Colonic mucosa (tissue), 4 donors: ENCODE measurements around the gene BNIP2. TPM values are rescaled to one million over a fixed set of nuclear protein-coding genes. Genes with fewer than 3 reads are reported as not detected.

Experiments used
- DNase-seq: peaks from one replicate; pipeline ENCODE4 v3.0.0-alpha.2; 2020
- H3K27ac ChIP-seq: fragments of 200-600 bp; one replicate; pipeline ENCODE4 v1.8.0; 2021
- H3K27me3 ChIP-seq: fragments of 200-600 bp; one replicate; pipeline ENCODE4 v1.8.0; 2021
- H3K36me3 ChIP-seq: fragments of 200-600 bp; one replicate; pipeline ENCODE4 v1.8.0; 2021
- H3K4me1 ChIP-seq: fragments of 200-600 bp; one replicate; pipeline ENCODE4 v1.8.0; 2021; ENCODE audit warnings: mild to moderate bottlenecking
- H3K4me3 ChIP-seq: fragments of 200-600 bp; one replicate; pipeline ENCODE4 v1.8.0; 2021
- H3K9ac ChIP-seq, 2 donors: one replicate each; pipeline ENCODE4 v1.7.0; 2013; ENCODE audit warnings: control low read depth in 2 of 2, low read depth in 2 of 2, low read length in 2 of 2
- H3K9me3 ChIP-seq: fragments of 200-600 bp; one replicate; pipeline ENCODE4 v1.8.0; 2021
- intact Hi-C: fragments of 100-400 bp; cut with DNase I; formaldehyde crosslinking; loops from one replicate; pipeline ENCODE4 v1.14.1; 2022
- total RNA-seq, 2 donors: library from RNA; stranded (reverse); fragmentation: NEBNext Ultra II Directional in 1 of 2; extraction: Animal tissue kit (Norgen Biotek cat#: 25700) in 1 of 2; gene quantifications; one replicate each; pipeline ENCODE4 v1.2.1, GENCODE V29; 2021
- TF ChIP-seq, protein P1 (sequence below): fragments of 200-600 bp; IDR thresholded peaks from one replicate; pipeline ENCODE4 v1.8.0; 2022; ENCODE audit warnings: antibody characterized with exemption, mild to moderate bottlenecking
- donor health status: healthy.
- donor health status: DM: no; HTN: no; CAD: no.
- donor health status: DM: no; HTN: no; CAD: no.

BNIP2 gene
- total RNA-seq, 2 donors from 2014 or later: 30.1 to 56.1 TPM

DNA sequence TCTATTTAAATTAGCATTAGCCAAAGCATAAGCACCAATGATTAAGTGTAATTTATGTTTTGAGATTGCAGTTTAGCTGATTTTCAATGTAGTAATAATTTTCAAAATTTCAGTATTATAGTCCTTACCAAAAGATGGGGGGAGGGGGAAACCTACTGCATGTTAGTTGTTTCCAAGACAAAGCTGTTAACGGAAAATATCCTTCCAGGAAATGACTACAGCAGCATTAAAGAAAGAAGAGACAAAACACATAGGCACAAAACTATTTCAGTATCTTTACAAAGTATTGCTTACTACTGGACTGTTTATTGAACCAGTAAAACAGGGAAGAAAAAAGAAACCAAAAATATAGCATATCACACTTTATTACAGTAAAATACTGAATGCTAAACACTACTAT is 10.5 kb downstream of the BNIP2 start:
- DNase-seq: no peak
- H3K4me3 ChIP-seq: no peak overlapping the region
- H3K4me1 ChIP-seq: no peaks in the 10 kb centered on the region
- H3K9me3 ChIP-seq: no peaks in the 10 kb centered on the region
- no peak overlapping the region for H3K27ac ChIP-seq
- intact Hi-C loops: no loop called here
- TF ChIP-seq, protein P1, sequence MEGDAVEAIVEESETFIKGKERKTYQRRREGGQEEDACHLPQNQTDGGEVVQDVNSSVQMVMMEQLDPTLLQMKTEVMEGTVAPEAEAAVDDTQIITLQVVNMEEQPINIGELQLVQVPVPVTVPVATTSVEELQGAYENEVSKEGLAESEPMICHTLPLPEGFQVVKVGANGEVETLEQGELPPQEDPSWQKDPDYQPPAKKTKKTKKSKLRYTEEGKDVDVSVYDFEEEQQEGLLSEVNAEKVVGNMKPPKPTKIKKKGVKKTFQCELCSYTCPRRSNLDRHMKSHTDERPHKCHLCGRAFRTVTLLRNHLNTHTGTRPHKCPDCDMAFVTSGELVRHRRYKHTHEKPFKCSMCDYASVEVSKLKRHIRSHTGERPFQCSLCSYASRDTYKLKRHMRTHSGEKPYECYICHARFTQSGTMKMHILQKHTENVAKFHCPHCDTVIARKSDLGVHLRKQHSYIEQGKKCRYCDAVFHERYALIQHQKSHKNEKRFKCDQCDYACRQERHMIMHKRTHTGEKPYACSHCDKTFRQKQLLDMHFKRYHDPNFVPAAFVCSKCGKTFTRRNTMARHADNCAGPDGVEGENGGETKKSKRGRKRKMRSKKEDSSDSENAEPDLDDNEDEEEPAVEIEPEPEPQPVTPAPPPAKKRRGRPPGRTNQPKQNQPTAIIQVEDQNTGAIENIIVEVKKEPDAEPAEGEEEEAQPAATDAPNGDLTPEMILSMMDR: no peak
- H3K27me3 ChIP-seq: no peaks in the 10 kb centered on the region
- no peak overlapping the region for H3K9ac ChIP-seq
- H3K36me3 ChIP-seq: peaks cover 11% of the 10 kb centered on the region

- H3K27me3 ChIP-seq: no peaks in the 10 kb centered on the region
- no peaks in the 10 kb centered on the region for H3K9me3 ChIP-seq
- no peak overlapping the region for H3K4me3 ChIP-seq
- DNase-seq: no peak
- TF ChIP-seq, protein P1: no peak
- H3K36me3 ChIP-seq: peaks cover 11% of the 10 kb centered on the region
- H3K27ac ChIP-seq: no peak overlapping the region
- H3K9ac ChIP-seq: no peak overlapping the region
- H3K4me1 ChIP-seq: no peaks in the 10 kb centered on the region
- intact Hi-C loops: no loop called here
Measured at GRCh38 chr15:59678172-59678571, 10.9 kb downstream of the BNIP2 start.

- no peak overlapping the region for H3K9ac ChIP-seq
- H3K27ac ChIP-seq: no peak overlapping the region
- TF ChIP-seq, protein P1: no peak
- intact Hi-C loops: no loop called here
- DNase-seq: no peak
- no peaks in the 10 kb centered on the region for H3K4me1 ChIP-seq
- peaks cover 11% of the 10 kb centered on the region for H3K36me3 ChIP-seq
- H3K4me3 ChIP-seq: no peak overlapping the region
- H3K27me3 ChIP-seq: no peaks in the 10 kb centered on the region
- no peaks in the 10 kb centered on the region for H3K9me3 ChIP-seq
Measured at GRCh38 chr15:59676565-59676964, 12.6 kb downstream of the BNIP2 start.

- no peak for DNase-seq
- Histone ChIP-seq H3K9me3 (no peaks in the 10 kb centered on the region), H3K4me1 (no peaks in the 10 kb centered on the region), H3K36me3 (peaks cover 11% of the 10 kb centered on the region), H3K27me3 (no peaks in the 10 kb centered on the region), H3K27ac (no peak overlapping the region), H3K9ac (no peak overlapping the region), H3K4me3 (no peak overlapping the region)
- TF ChIP-seq, protein P1: no peak
- intact Hi-C loops: no loop called here
Measured at GRCh38 chr15:59674361-59674877, 14.7 kb downstream of the BNIP2 start.

DNA sequence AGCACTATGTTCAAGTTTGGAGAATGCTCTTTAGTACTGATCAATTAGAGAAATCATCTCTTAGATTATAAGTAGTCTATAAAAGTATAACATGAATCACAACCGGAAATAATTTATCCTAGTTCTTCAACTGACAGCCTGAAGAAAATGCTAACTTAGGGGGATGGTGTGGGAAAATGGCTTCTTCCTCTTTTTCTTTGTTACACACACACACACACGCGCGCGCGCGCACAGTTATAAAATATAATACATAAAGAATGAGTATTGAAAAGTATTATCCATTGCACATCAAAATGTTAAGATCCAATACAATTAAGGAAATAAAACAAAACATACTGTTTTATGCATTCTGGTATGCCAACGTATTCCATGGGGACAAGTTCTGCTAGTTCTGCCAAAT is 20.6 kb downstream of the BNIP2 start:
- intact Hi-C loops: no loop called here
- Histone ChIP-seq H3K4me1 (no peaks in the 10 kb centered on the region), H3K4me3 (no peak overlapping the region), H3K27ac (no peak overlapping the region), H3K36me3 (peaks cover 7% of the 10 kb centered on the region), H3K27me3 (no peaks in the 10 kb centered on the region), H3K9me3 (no peaks in the 10 kb centered on the region), H3K9ac (no peak overlapping the region)
- no peak for DNase-seq
- TF ChIP-seq, protein P1: no peak
